ENCODE measurements around the gene SLC17A2. TPM values are rescaled to one million over a fixed set of nuclear protein-coding genes. Genes with fewer than 3 reads are reported as not detected.

SLC17A2 gene
- total and polyA plus RNA-seq, 2 of the 13 experiments (the other 11 are each of a cell fraction or from before 2014, with no cell fraction given) = 11.2 to 32.4 TPM

- peak; percentile 99 for TF ChIP-seq AHDC1 (CRISPR knock-in tag; IDR thresholded peaks at IDR 0.05; ENCODE audit: borderline replicate concordance)
- TF ChIP-seq MTA1 (CRISPR knock-in tag; IDR thresholded peaks at IDR 0.05; ENCODE audit: borderline replicate concordance) = no peak
- TF ChIP-seq MBD4 (IDR thresholded peaks at IDR 0.05; ENCODE audit: borderline replicate concordance, low read length) = peak; percentile 92; the same call in 1 of the 2 replicates
- peak; percentile 76 for TF ChIP-seq FOXK1 (CRISPR knock-in tag; IDR thresholded peaks at IDR 0.05; ENCODE audit: borderline replicate concordance, low read depth)
- peak; percentile 63; the same call in 1 of the 2 replicates for TF ChIP-seq ZNF281 (CRISPR knock-in tag; IDR thresholded peaks at IDR 0.05; ENCODE audit: borderline replicate concordance)
- TF ChIP-seq SAP130 (CRISPR knock-in tag; IDR thresholded peaks at IDR 0.05; ENCODE audit: low read depth) = peak; percentile 90
- TF ChIP-seq ZNF20 (CRISPR knock-in tag; IDR thresholded peaks at IDR 0.05) = no peak
- TF ChIP-seq HDAC1 (CRISPR knock-in tag; IDR thresholded peaks at IDR 0.05) = 0 out of 2 replicates have a peak, but pooled peaks have one; percentile 51
- TF ChIP-seq CREBL2 (CRISPR knock-in tag; IDR thresholded peaks at IDR 0.05; ENCODE audit: borderline replicate concordance) = no peak
- TF ChIP-seq ZNF616 (CRISPR knock-in tag; IDR thresholded peaks at IDR 0.05; ENCODE audit: low read depth) = no peak
- TF ChIP-seq ZNF646 (CRISPR knock-in tag; IDR thresholded peaks at IDR 0.05) = no peak
- peak; percentile 68; the same call in 1 of the 2 replicates for TF ChIP-seq DRAP1 (CRISPR knock-in tag; IDR thresholded peaks at IDR 0.05)
Measured at GRCh38 chr6:25928562-25929324, 1.7 kb downstream of the SLC17A2 start (continued).
